Measurements from ENCODE around the gene DNPH1. TPM values are rescaled to one million over a fixed set of nuclear protein-coding genes. Genes with fewer than 3 reads are reported as not detected.

Gene DNPH1
- polyA plus RNA-seq, 10 donors = 12.5 to 36.1 (median 17.7) TPM

GRCh38 chr6:43184268-43184985 lies 44.9 kb downstream of the DNPH1 start:
- no peak for DNase-seq

- DNase-seq = no peak
Measured at GRCh38 chr6:43183441-43183840, 45.8 kb downstream of the DNPH1 start.

GRCh38 chr6:43181942-43182860 lies 47.1 kb downstream of the DNPH1 start, which contains the start of gene CUL9:
TSS of gene CUL9 (plus strand) at chr6:43182196. CDS start at chr6:43184311, 2,115 bp downstream.
- DNase-seq = peak; percentile 65 to 93 (median 88)

GRCh38 chr6:43181621-43181941 lies 47.7 kb downstream of the DNPH1 start:
- no peak for DNase-seq

GRCh38 chr6:43180985-43181384 lies 48.3 kb downstream of the DNPH1 start:
- DNase-seq = peak in 1 of 3 donors; percentile 25

GRCh38 chr6:43180058-43180457 lies 49.2 kb downstream of the DNPH1 start:
- no peak for DNase-seq

GRCh38 chr6:43178951-43179830 lies 50.1 kb downstream of the DNPH1 start:
- no peak for DNase-seq

GRCh38 chr6:43178150-43178549 lies 51.1 kb downstream of the DNPH1 start:
- DNase-seq = no peak

GRCh38 chr6:43176423-43176786 lies 52.9 kb downstream of the DNPH1 start:
- DNase-seq = no peak

- DNase-seq = no peak
Measured at GRCh38 chr6:43175676-43176422, 53.4 kb downstream of the DNPH1 start.

Other genes starting within 250 kb of the DNPH1 start
- gene PPP2R5D, start 244.9 kb downstream of the DNPH1 start, polyA plus RNA-seq (ENCODE audit: insufficient read length in 10 of 10) = 10 to 100 TPM; 39.5 to 50.4 (median 44.8) TPM
- gene MEA1, start 215.5 kb downstream of the DNPH1 start, polyA plus RNA-seq (ENCODE audit: insufficient read length in 10 of 10) = 10 to 100 TPM; 38.5 to 63.2 (median 46.0) TPM
- gene KLHDC3, start 215.2 kb downstream of the DNPH1 start, polyA plus RNA-seq (ENCODE audit: insufficient read length in 10 of 10) = 100 to 1,000 TPM; 157 to 208 (median 190) TPM
- gene RRP36, start 207.9 kb downstream of the DNPH1 start, polyA plus RNA-seq (ENCODE audit: insufficient read length in 10 of 10) = 10 to 100 TPM; 40.7 to 51.6 (median 47.2) TPM
- gene CUL7, start 175.6 kb downstream of the DNPH1 start, polyA plus RNA-seq (ENCODE audit: insufficient read length in 10 of 10) = 10 to 100 TPM; 33.5 to 43.4 (median 37.8) TPM
- gene MRPL2, start 170.0 kb downstream of the DNPH1 start, polyA plus RNA-seq (ENCODE audit: insufficient read length in 10 of 10) = 10 to 100 TPM; 40.0 to 50.0 (median 41.9) TPM
- gene KLC4, start 169.8 kb downstream of the DNPH1 start, polyA plus RNA-seq (ENCODE audit: insufficient read length in 10 of 10) = 10 to 100 TPM; 18.5 to 34.2 (median 21.2) TPM
- 100 to 1,000 TPM in 1 of 10 donors, 10 to 100 TPM in 9; 33.3 to 176 (median 57.0) TPM for gene PTK7, start 153.2 kb downstream of the DNPH1 start, polyA plus RNA-seq (ENCODE audit: insufficient read length in 10 of 10)
- 10 to 100 TPM; 33.9 to 64.4 (median 46.8) TPM for gene SRF, start 58.2 kb downstream of the DNPH1 start, polyA plus RNA-seq (ENCODE audit: insufficient read length in 10 of 10)
- gene CUL9, start 47.3 kb downstream of the DNPH1 start, polyA plus RNA-seq (ENCODE audit: insufficient read length in 10 of 10) = 10 to 100 TPM; 10.3 to 26.8 (median 17.4) TPM
- gene TTBK1, start 14.0 kb upstream of the DNPH1 start, polyA plus RNA-seq (ENCODE audit: insufficient read length in 10 of 10) = under 1 TPM in 9 of 10 donors, not detected in 1; 0.03 to 0.07 (median 0.05) TPM
- gene SLC22A7, start 68.8 kb upstream of the DNPH1 start, polyA plus RNA-seq (ENCODE audit: insufficient read length in 10 of 10) = under 1 TPM in 3 of 10 donors, not detected in 7; 0.05 to 0.45 (median 0.11) TPM
- 1 to 10 TPM in 6 of 10 donors, under 1 TPM in 4; 0.43 to 1.5 (median 1.0) TPM for gene CRIP3, start 79.3 kb upstream of the DNPH1 start, polyA plus RNA-seq (ENCODE audit: insufficient read length in 10 of 10)
- gene ZNF318, start 140.2 kb upstream of the DNPH1 start, polyA plus RNA-seq (ENCODE audit: insufficient read length in 10 of 10) = 10 to 100 TPM; 11.6 to 18.1 (median 15.0) TPM
- 10 to 100 TPM in 9 of 10 donors, 1 to 10 TPM in 1; 9.8 to 19.7 (median 13.7) TPM for gene ABCC10, start 198.1 kb upstream of the DNPH1 start, polyA plus RNA-seq (ENCODE audit: insufficient read length in 10 of 10)
- gene DLK2, start 226.1 kb upstream of the DNPH1 start, polyA plus RNA-seq (ENCODE audit: insufficient read length in 10 of 10) = 1 to 10 TPM; 1.4 to 4.3 (median 2.1) TPM
- gene TJAP1, start 248.1 kb upstream of the DNPH1 start, polyA plus RNA-seq (ENCODE audit: insufficient read length in 10 of 10) = 10 to 100 TPM; 17.8 to 35.8 (median 25.1) TPM